ENCODE data around the gene CASTOR1.
A peak's percentile ranks its signal among the peaks of the same experiment; 100 is the strongest.

CASTOR1 gene

GRCh38 chr22:30263883-30264282 is 25.4 kb downstream of the CASTOR1 start:
- DNase-seq (ENCODE audit: low read depth), result no peak

- DNase-seq (ENCODE audit: low read depth), result peak; percentile 69
These were observed 26.2 kb downstream of the CASTOR1 start for GRCh38 chr22:30262917-30263741.

- no peak for DNase-seq (ENCODE audit: low read depth)
These were observed 27.2 kb downstream of the CASTOR1 start for GRCh38 chr22:30262112-30262511.

DNA sequence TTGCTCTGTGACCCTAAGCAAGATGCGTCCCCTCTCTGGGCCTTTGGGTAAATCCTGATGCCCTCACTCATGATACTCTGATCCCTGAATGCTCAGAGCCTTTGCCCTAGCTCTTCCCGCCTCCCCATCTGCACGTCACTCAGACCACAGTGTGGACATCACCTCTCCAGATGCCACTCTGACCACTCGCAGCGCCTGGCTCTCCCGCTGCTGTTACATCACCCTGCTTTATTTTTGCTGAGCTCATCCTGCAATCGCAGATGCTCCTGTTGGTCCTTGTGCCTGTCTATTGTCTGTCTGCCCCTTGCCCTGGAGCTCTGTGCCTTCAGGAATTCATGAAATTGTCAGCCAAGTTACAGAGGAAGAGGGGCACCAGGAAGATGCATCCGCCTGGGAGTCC is 28.2 kb downstream of the CASTOR1 start:
- no peak for DNase-seq (ENCODE audit: low read depth)

DNA sequence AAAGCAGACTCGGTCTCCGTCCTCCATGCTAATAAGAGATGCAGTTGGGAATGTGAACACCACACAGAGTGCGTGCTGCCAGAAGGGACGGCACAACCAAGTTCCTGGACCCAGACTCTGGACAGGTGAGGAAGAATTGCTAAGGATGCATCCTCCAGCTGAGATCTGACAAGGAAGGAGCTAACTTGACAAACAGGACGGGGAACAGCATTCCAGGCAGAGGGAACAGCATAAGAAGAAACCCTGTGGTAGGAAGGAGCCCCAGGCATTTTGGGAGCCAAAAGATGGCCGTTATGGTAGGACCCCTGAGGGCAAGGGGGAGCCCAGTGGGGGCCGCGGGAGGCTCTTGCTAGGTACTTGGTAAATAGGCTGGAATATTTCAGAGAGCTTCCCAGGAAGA is 28.6 kb downstream of the CASTOR1 start:
- no peak for DNase-seq (ENCODE audit: low read depth)

DNA sequence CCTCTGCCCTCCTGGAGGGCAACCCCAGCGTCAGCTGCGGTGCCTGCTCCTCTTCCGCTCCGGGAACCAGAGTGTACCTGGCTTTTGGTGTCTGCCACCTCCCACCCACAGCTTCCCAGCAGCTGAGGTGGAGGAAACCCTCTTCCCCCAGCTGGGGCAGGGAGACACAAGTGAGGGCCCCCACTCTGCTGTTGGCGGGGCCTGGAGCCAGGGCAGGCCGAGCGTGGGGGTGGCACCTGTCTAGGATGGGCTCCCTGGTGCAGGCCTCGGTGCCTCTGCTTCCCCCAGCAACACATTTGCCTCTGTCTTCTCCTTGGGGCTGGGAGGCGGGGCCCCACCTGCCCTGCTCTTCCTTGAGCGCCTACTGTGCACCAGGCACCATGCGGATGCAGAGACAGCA is 29.0 kb downstream of the CASTOR1 start:
- DNase-seq (ENCODE audit: low read depth), result no peak

DNA sequence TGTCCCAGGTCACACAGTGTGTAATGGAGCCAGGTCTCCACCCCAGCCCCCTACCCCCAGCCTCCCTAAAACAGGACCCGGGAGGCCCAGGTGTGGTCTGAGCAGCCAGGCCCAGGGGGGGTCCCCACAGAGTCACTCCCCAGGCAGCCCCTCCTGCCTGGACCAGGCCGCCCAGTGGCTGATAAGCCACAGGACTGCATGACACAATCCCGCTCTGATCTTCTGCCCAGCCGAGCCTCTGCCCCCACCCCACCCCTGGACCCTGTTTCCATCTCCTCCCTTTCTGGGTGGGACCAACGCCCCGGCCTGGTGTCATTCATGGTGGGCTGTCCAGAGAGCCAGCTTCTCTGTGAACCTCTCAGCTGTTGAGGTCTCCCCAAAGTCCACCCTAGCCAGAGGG is 35.0 kb downstream of the CASTOR1 start:
- no peak for DNase-seq (ENCODE audit: low read depth)

- DNase-seq (ENCODE audit: low read depth), result no peak
These were observed 36.0 kb downstream of the CASTOR1 start for GRCh38 chr22:30253205-30253852.

DNA sequence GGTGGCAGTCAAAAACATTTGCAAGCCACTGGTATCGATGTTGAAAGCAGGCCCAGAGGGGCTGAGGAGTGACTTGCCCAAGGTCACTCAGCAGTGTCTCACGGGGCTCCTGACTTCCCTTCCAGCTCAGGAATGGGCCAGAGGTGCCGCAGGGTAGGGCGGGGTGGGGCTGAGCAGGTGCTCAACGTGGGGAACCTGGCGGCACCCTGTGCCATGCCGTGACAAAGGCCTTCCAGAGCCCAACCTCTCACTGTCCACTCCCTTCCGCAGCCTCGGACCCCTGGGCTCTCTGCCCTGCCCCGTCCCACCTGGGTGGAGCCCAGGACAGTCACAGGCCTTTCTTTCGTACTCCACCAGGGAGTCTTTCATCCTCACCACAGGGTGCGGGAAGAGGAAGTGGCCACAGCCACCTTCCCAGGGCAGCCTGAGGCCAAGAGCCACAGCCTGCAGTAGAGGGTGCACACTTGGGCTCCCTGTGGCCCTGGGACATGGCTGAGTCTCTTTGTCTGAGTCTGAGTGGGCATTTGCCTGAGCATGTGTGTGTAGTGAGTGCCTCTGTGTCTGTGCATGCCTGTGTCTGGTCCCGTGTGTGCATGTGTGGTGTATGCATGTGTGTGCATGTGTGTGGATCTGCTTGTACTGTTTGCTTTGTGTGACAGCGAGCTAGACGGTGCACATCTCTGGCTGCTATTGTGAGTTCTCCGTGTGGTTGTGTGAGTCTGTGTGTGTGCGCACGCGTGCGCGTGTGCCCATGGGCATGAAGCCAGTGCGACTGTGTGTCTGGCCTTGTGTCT is 36.7 kb downstream of the CASTOR1 start:
- DNase-seq (ENCODE audit: low read depth), result no peak

- DNase-seq (ENCODE audit: low read depth), result no peak
These were observed 37.6 kb downstream of the CASTOR1 start for GRCh38 chr22:30251711-30252110.

- DNase-seq (ENCODE audit: low read depth), result no peak
These were observed 38.5 kb downstream of the CASTOR1 start for GRCh38 chr22:30250661-30251267.

DNA sequence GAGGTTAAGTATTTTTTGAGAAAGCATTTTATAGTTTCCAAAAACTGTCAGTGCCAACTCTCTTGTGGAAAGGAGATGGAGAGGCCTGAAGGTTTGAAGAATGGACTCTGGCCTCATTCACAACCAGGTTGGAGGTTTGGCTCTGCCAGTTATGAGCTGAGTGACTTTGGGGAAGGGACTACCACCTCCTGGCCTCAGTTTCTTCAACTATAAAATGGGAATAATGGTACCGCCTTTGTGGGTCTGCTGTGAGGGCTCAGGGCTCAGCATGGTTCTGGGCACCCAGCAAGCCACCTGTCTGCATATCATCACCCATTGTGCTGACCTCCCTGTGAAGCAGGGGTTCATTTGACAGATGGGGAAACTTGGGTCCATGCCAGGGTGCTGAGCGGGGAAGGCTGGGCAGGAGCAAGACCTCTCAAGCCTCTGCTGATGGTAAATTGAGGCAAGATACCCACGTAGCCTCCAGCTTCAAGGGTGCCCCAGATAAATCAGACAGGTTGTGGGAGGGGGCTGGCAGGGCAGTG is 39.2 kb downstream of the CASTOR1 start:
- DNase-seq (ENCODE audit: low read depth), result no peak

DNA sequence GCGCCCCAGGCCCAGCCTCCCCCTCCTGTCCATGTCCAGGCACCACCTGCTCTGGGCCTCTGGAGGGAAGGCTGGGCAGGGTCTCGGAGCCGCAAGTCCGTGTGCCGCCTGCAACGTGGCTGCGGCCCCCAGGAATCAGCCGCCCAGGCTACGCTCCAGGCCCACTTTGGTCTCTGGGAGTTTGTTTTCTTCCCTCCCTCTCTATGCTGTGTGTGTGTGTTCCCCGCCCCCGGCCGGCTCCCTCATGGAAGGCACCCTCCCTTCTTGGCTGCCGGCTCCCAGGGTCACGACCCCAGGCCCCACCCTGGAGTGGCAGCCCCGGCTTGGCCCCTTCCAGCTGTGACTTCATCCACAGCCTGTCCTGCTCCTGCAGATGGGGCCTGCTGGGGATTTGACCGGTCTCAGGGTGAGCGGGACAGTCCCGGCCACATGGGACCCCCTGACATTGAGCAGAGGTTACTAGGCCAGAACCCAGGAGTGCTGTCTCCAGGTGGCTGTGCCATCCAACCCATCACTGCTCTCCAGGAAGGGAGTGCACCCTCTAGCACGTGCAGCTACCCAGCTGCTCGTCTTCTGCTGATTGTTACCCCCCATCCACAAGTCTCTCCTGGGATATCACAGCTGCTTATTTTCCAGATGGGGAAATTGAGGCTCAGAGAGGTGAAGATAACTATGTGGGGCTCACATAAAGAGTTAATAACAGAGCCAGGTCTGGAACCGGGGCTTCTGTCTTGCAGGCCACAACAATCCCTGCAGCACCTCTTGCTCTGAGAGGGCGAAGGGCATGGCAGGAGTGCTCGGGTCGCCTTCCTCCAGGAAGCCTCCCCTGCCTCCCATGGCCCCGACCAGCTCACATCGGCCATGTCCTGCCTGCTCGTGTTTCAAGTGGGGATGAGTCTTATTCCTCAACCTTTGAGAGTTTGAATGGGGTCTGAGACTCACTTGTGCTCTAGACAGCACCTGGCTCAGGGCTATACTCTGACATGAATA is 40.0 kb downstream of the CASTOR1 start:
- no peak for DNase-seq (ENCODE audit: low read depth)

GRCh38 chr22:30248484-30248883 is 40.8 kb downstream of the CASTOR1 start:
- DNase-seq (ENCODE audit: low read depth), result no peak

DNA sequence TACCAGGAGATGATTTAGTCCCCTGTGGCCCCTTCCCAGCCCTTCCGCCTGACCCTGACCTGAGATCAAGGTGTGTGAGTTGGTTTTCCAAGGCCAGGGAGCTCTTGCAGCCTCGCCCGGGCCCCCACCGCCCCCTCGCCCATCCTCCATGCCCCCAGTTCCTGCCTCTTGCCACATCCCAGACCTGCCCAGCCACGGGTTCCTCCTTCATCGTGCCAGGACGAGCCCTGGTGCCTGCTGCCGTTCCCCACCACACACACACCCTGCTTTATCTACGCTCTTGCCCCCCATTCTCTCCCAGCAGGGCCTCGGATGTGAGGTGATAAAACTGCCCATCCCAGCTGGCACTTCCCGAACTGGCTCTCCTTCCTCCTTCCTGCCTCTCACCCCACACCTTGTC is 41.3 kb downstream of the CASTOR1 start:
- no peak for DNase-seq (ENCODE audit: low read depth)

- no peak for DNase-seq (ENCODE audit: low read depth)
These were observed 41.7 kb downstream of the CASTOR1 start for GRCh38 chr22:30247561-30247960.

DNA sequence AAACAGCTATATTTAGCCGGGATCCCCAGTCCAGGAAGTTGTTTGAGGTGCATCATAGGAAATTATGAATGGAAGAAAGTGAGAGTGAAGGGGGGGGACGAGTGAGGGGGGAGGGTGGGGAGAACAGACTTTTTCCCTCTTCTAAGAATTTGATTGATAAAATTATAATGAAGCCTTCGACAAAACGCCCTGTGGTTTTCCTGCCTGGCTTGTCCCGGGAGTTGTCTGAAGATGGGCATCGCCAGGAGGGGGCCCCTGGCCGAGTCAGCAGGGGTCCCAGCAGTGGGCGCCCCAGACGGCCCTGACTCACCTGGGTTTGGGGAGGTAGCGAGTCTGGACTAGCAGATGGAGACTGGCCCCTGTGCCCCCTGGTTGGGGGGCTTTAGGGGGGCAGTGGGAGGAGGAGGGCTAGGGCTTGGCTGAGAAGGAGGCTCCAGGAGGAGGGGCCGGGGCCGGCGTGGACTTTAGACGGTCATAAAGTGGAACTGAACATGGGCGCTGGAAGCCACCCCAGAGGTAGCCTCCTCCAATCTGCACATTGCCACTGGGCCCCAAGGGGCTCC is 42.4 kb downstream of the CASTOR1 start:
- no peak for DNase-seq (ENCODE audit: low read depth)

GRCh38 chr22:30245985-30246813 is 43.1 kb downstream of the CASTOR1 start, which contains the start of gene LIF:
LIF (minus strand) TSS chr22:30246759; CDS start chr22:30246695, 64 bp downstream.
- DNase-seq (ENCODE audit: low read depth), result no peak

DNA sequence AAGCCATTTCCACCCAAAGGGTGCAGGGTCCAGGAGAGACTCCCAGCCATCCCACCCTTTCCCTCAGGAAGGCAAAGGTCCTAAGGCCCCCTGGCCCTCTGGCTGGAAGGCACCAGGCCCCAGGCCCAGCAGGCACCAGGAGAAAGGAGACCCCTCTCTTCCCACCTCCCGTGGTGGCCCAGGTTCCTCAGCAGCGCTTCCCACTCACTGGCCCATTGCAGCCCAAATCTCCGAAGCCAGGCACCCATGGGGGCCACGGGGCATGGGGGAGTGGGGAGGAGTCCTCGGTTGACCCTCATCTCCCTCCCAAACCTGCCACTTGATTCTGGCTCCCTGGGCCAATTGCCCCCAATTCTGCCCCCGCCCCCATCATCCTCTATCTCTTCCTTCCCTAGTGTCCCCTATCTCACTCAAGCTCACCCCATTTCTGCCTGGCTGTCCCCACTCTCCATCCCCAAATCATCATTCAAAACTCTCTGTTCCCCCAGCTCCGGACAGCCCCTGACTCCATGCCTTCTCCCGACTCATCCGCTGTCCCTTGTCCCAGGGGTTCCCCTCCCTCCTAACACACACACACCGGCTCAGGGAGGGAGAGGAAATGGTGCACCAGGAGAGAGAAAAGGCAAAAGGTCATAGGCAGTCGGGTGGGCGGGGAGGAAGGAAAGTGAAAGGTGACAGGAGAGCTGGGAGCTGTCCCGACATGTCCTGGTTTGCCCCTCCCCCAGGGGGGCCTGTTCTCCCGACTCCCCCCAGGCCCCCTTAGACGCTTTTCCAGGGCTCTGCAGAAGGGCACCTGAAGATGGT is 43.9 kb downstream of the CASTOR1 start:
- DNase-seq (ENCODE audit: low read depth), result no peak

Measured in stimulated activated CD8-positive, alpha-beta memory T cell treated with anti-CD3 and anti-CD28 coated beads, Interleukin-15, amount 100 ng/mL, for 1 hour (primary cell).